Activated T-cell treated with anti-CD3 and anti-CD28 coated beads for 1 hour (primary cell): ENCODE measurements around the gene POLR2J3.
"Not testable (repeated sequence)": the region's sequence is repeated elsewhere in the genome, so short reads cannot be mapped to it uniquely, and the experiment has no call there.

ENCODE experiments used
- DNase-seq: peaks from one replicate; pipeline ENCODE4 v3.0.0-alpha.2; 2020; ENCODE audit warnings: low read depth

The POLR2J3 gene

DNA sequence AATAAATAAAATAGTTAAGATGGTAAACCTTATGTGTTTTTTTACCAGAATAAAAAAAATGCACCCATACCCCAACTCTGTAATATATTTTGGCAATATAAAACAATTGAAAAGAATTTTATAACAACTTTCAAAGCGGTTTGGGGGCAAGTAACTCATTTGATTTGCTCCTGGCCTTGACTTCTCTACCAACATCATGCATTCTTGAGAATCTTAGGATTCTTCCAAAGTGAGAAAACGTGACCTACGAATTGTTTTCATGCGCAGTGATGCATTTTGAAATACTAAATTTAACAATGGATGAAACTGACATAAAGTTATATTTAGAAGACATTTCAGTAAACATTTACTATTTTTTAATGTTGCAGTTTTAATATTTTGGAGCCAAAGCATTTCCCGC is 51.6 kb downstream of the POLR2J3 start:
- not testable (repeated sequence) for DNase-seq

GRCh38 chr7:102517550-102518147 is 54.7 kb downstream of the POLR2J3 start, which contains the start of gene RASA4B:
TSS of gene RASA4B (minus strand) at chr7:102517777. CDS start at chr7:102517710, 67 bp downstream.
- DNase-seq = not testable (repeated sequence)
